Brain pericyte (primary cell): ENCODE results near the gene ZNF626.
"Not testable (repeated sequence)": the region's sequence is repeated elsewhere in the genome, so short reads cannot be mapped to it uniquely, and the experiment has no call there.

ENCODE experiments used
- DNase-seq: peaks from one replicate; pipeline ENCODE4 v3.0.0-alpha.2; 2012; ENCODE audit warnings: low read depth, low spot score

Gene ZNF626

DNA sequence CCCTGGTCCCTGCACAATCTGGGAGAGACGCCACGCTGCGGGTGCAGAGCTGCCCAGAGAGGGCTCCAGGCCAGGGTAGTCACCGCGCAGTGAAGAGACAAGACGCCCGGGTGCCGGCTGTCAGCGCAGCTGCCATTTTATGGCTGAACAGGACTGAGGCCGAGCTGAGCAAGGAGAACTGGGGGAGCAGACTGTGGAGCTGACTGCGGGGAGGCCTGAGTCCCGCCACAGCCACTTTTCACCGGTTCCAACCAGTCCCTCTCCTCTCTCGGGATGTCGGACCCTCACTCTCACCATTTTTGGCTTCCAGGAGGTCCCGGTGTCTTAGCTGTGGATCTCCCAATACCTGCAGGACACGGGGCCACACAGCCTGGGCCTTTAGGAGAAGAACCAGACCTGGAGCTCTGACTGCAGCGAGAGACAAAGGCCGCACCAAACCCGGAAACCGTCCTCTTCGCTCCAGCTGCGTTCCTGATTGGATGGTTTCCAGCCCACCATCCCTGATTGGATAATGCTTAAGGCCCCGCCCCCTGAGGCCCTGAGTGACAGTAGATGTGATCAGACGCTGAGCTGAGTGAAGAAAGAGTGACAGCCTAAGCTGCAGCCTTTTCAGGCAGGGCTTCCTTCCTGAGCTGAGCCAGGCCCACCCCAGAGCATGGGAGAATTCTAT lies at the start of gene ZNF626:
TSS of gene ZNF626 (minus strand) at position 422 of the 670 bp plus-strand sequence. CDS start at position 297, 125 bp downstream.
- peak; percentile 92 for DNase-seq

DNA sequence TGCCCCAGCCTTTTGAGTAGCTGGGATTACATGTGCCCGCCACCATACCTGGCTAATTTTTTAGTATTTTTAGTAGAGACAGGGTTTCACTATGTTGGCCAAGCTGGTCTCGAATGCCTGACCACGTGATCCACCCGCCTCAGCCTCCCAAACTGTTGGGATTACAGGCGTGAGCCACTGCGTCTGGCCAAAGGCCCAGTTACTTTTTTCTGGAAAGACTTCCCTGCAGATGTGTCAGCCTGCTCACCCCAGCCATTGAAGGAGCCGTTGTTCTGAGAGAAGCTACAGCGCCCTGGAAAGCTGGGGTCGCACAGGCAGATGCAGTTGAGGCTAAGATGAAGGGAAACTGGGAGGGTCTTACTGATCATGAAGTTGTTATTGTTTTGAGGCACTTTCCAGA lies 7.9 kb upstream of the ZNF626 start:
- DNase-seq: no peak

GRCh38 chr19:20667281-20667680 lies 5.9 kb upstream of the ZNF626 start:
- no peak for DNase-seq

DNA sequence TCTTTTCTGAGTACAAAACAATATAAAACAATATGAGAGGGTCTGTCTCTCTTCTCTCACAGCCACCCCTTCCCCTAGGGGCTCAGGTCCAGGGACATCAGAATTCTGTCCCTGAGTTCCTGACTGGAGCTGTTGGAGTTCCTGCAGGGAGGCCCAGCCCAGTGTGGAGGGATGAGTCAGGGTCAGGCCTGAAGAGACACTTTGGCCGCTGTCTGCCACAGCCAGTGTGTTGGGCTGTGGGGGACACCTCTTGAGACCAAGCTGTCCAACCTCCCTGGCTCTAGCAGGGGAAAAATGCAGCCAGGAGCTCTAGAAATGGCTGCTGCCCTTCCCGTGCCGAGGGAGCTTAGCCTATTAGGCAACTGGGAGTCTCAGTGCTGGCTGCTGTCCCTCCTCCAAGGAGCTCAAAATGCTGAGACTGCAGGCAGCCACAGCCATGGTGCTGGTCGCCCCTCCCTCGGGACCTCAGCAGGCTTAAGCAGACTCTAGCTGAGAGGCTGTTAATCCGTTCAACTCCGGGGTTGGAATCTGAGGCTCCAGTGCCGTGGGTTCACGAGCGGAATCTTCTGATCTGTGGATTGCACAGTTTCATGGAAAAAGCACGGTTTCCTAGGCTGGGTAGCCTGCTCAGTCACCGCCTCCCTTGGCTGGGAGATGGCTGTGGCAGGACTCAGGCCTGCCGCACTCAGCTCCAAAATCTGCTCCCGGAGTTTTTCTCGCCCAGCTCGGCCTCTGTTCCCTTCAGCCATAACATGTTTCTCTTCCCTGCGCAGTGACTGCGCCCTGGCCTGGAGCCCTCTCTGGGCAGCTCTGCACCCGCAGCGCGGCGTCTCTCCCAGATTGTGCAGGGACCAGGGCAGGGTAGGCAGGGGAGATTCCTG lies 3.8 kb upstream of the ZNF626 start:
- DNase-seq: no peak

DNA sequence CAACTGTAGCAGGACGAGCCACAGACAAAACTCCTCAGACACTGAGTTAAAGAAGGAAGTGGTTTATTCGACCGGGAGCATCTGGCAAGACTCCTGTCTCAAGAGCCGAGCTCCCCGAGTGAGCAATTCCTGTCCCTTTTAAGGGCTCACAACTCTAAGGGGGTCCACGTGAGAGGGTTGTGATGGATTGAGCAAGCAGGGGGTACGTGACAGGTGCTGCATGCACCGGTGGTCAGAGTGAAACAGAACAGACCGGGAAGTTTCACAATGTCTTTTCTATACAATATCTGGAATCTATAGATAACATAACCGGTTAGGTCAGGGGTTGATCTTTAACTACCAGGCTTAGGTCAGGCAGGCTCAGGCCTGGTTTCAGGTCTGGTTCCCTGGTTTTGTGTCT lies 3.1 kb upstream of the ZNF626 start:
- not testable (repeated sequence) for DNase-seq

GRCh38 chr19:20662421-20663105 lies 1.2 kb upstream of the ZNF626 start:
- DNase-seq: no peak

GRCh38 chr19:20660473-20661140 lies 764 bp downstream of the ZNF626 start:
- no peak for DNase-seq

DNA sequence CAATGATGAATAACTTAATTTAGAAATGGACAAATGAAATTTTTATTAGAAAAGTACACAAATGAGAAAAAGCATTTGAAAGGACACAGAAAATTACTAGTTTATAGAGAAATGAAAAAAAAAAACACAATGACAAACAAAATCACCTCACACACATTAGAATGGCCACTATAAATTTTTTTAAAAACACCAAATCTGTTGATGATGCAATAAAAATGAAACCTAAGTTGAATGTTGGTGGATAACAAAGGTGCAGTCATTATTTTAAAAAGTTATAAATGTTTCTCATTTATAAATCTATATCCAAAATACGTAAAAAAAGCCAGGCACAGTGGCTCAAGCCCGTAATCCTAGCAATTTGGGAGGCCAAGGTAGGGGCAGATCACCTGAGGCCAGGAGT lies 20.8 kb downstream of the ZNF626 start:
- DNase-seq: no peak

DNA sequence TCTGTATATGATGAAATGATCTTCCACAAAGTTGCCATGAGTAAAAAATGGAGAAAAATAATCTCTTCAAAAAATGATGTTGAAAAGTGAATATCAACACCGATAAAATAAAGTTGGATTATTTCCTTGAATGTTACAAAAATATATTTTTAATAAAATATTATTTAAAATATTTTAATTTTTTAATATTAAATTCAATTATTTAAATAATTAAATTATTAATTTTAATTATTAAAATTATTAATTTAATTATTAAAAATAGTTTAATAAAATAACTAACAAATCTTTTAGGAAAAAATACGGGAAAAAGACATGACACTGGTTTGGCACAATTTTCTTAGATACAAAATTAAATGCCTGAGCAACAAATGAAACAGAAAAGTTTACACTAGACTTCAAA lies 21.3 kb downstream of the ZNF626 start:
- DNase-seq: no peak

- not testable (repeated sequence) for DNase-seq
These were observed 36.8 kb downstream of the ZNF626 start for GRCh38 chr19:20624560-20624959.

- no peak for DNase-seq
These were observed 45.3 kb downstream of the ZNF626 start for GRCh38 chr19:20616071-20616470.

- not testable (repeated sequence) for DNase-seq
These were observed 46.4 kb downstream of the ZNF626 start for GRCh38 chr19:20614971-20615370.

- DNase-seq: no peak
These were observed 48.6 kb downstream of the ZNF626 start for GRCh38 chr19:20612711-20613316.

DNA sequence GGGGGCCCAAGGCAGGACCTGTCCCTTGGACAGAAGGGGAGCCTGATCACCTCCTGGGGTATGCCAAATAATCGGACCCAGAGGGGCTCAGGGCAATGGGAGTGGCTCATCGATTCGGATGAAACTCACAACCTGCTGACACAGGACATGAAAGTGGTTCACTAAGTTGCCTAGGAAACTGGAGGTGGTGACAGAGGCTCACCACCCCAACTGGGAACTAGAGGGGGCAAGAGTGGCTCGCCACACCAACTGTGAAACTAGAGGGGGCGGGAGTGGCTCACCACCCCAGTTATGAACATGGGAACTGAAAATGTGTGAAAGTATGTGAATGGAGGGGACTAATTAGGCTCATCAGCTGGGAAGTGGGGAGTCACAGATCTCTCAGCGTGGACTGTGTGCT lies 49.5 kb downstream of the ZNF626 start:
- no peak for DNase-seq

- DNase-seq: no peak
These were observed 53.4 kb downstream of the ZNF626 start for GRCh38 chr19:20607943-20608342.
